GM21390 (cell line): Measurements from ENCODE around the gene KICS2.

ENCODE experiments used
- ATAC-seq: cut with Tn5 transposase; IDR thresholded peaks from one replicate; pipeline ENCODE4 v1.9.1; 2021; ENCODE audit not compliant: unreplicated experiment

KICS2 gene

GRCh38 chr12:64175254-64175945, 46.7 kb downstream of the KICS2 start:
- no peak for ATAC-seq

GRCh38 chr12:64173456-64173855, 48.6 kb downstream of the KICS2 start:
- ATAC-seq = no peak
